ENCODE measurements around the gene SLAMF9.

The SLAMF9 gene

DNA sequence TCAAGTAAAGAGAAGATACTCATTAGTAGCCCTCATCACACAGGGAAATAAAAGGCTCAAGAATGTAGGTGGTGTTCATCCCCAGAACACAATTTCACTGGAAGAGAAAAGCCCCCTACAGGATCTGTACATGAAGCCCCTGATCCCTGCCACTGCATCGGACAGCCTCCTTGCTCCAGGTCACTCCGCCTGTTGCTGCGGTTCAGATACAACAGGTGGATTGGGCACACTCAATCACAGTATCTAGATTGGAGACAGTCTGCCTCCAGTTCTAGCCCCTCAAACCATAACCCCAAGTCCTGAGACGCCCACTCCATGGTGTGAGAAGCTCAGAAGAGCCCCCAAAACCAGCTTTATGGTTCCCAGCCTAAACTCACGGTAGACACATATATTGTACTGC lies 1.1 kb downstream of the SLAMF9 start:
- no peak overlapping the region for H3K4me3 ChIP-seq (replicated peaks; ENCODE audit: low read depth, low read length)
- H3K36me3 ChIP-seq (ENCODE audit: control insufficient read depth, insufficient read depth, low read length): no peaks in the 10 kb centered on the region
- no peak for DNase-seq (ENCODE audit: extremely low read depth, insufficient read length)
- TF ChIP-seq, protein P1, sequence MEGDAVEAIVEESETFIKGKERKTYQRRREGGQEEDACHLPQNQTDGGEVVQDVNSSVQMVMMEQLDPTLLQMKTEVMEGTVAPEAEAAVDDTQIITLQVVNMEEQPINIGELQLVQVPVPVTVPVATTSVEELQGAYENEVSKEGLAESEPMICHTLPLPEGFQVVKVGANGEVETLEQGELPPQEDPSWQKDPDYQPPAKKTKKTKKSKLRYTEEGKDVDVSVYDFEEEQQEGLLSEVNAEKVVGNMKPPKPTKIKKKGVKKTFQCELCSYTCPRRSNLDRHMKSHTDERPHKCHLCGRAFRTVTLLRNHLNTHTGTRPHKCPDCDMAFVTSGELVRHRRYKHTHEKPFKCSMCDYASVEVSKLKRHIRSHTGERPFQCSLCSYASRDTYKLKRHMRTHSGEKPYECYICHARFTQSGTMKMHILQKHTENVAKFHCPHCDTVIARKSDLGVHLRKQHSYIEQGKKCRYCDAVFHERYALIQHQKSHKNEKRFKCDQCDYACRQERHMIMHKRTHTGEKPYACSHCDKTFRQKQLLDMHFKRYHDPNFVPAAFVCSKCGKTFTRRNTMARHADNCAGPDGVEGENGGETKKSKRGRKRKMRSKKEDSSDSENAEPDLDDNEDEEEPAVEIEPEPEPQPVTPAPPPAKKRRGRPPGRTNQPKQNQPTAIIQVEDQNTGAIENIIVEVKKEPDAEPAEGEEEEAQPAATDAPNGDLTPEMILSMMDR (IDR thresholded peaks at IDR 0.05; ENCODE audit: insufficient read depth, low read length, poor library complexity, severe bottlenecking): no peak
- peaks cover 1% of the 10 kb centered on the region for H3K27me3 ChIP-seq (replicated peaks; ENCODE audit: control insufficient read depth, insufficient read depth, low read length)

GRCh38 chr1:159951551-159951950 lies 2.5 kb downstream of the SLAMF9 start:
- no peak overlapping the region for H3K4me3 ChIP-seq (replicated peaks; ENCODE audit: low read depth, low read length)
- no peaks in the 10 kb centered on the region for H3K36me3 ChIP-seq (ENCODE audit: control insufficient read depth, insufficient read depth, low read length)
- peaks cover 1% of the 10 kb centered on the region for H3K27me3 ChIP-seq (replicated peaks; ENCODE audit: control insufficient read depth, insufficient read depth, low read length)
- DNase-seq (ENCODE audit: extremely low read depth, insufficient read length): no peak
- TF ChIP-seq, protein P1 (IDR thresholded peaks at IDR 0.05; ENCODE audit: insufficient read depth, low read length, poor library complexity, severe bottlenecking): no peak

- Histone ChIP-seq H3K36me3 (ENCODE audit: control insufficient read depth, insufficient read depth, low read length) (no peaks in the 10 kb centered on the region), H3K4me3 (replicated peaks; ENCODE audit: low read depth, low read length) (no peak overlapping the region), H3K27me3 (replicated peaks; ENCODE audit: control insufficient read depth, insufficient read depth, low read length) (peaks cover 1% of the 10 kb centered on the region)
- TF ChIP-seq, protein P1 (IDR thresholded peaks at IDR 0.05; ENCODE audit: insufficient read depth, low read length, poor library complexity, severe bottlenecking): no peak
- no peak for DNase-seq (ENCODE audit: extremely low read depth, insufficient read length)
These were observed 3.0 kb downstream of the SLAMF9 start for GRCh38 chr1:159951016-159951415.

GRCh38 chr1:159949981-159950381 lies 4.1 kb downstream of the SLAMF9 start:
- DNase-seq (ENCODE audit: extremely low read depth, insufficient read length): no peak
- TF ChIP-seq, protein P1 (IDR thresholded peaks at IDR 0.05; ENCODE audit: insufficient read depth, low read length, poor library complexity, severe bottlenecking): no peak
- H3K36me3 ChIP-seq (ENCODE audit: control insufficient read depth, insufficient read depth, low read length): no peaks in the 10 kb centered on the region
- no peak overlapping the region for H3K4me3 ChIP-seq (replicated peaks; ENCODE audit: low read depth, low read length)
- H3K27me3 ChIP-seq (replicated peaks; ENCODE audit: control insufficient read depth, insufficient read depth, low read length): peaks cover 1% of the 10 kb centered on the region

DNA sequence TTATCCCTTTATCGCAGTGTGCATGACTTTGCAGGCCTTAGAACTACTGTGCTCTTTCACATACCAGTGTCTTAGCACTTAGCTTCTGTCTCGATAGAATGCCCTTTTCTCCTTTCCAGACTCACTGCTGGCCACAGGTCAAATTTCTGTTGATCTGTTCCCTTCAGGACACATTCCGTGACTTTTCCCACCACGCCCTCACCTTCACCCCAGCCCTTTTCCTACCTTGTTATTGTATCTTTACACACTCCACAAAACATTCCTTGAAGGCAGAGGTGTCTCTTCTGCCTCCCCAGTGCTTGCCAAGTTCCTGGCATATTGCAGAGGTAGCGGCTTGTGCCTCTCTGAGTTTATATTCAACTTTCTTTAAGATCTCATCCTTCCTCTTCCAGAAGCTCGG lies 4.9 kb downstream of the SLAMF9 start:
- no peak for DNase-seq (ENCODE audit: extremely low read depth, insufficient read length)
- Histone ChIP-seq H3K4me3 (replicated peaks; ENCODE audit: low read depth, low read length) (no peak overlapping the region), H3K36me3 (ENCODE audit: control insufficient read depth, insufficient read depth, low read length) (no peaks in the 10 kb centered on the region), H3K27me3 (replicated peaks; ENCODE audit: control insufficient read depth, insufficient read depth, low read length) (peaks cover 3% of the 10 kb centered on the region)
- TF ChIP-seq, protein P1 (IDR thresholded peaks at IDR 0.05; ENCODE audit: insufficient read depth, low read length, poor library complexity, severe bottlenecking): no peak

GRCh38 chr1:159947942-159948341 lies 6.1 kb downstream of the SLAMF9 start:
- H3K36me3 ChIP-seq (ENCODE audit: control insufficient read depth, insufficient read depth, low read length): no peaks in the 10 kb centered on the region
- H3K4me3 ChIP-seq (replicated peaks; ENCODE audit: low read depth, low read length): no peak overlapping the region
- TF ChIP-seq, protein P1 (IDR thresholded peaks at IDR 0.05; ENCODE audit: insufficient read depth, low read length, poor library complexity, severe bottlenecking): no peak
- peaks cover 3% of the 10 kb centered on the region for H3K27me3 ChIP-seq (replicated peaks; ENCODE audit: control insufficient read depth, insufficient read depth, low read length)
- no peak for DNase-seq (ENCODE audit: extremely low read depth, insufficient read length)
